ENCODE data around the gene TICAM2.

Gene TICAM2

DNA sequence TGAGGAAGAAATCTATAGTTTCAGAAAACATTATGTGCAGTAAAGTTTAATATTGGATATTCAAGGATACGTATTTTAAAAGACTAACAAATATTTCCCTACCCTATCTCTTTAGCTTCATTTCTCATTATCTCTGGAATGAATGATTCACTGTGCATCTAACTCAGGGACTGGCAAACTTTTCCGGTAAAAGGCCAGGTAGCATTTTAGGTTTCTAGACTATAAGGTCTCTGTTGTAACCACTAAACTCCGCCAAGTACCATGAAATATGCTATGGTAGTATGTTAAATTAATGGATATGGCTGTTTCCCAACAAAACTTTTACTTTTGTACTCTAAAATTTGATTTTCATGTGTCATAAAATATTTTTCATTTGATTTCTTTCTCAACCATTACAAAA lies 70.9 kb downstream of the TICAM2 start:
- Histone ChIP-seq H3K4me1 (ENCODE audit: insufficient read depth, low read length) (peaks cover 19% of the 10 kb centered on the region; the same call in 1 of the 2 replicates), H3K9ac (ENCODE audit: low read depth, low read length) (no peak overlapping the region), H3K27me3 (ENCODE audit: insufficient read depth, low read length, poor library complexity) (no peaks in the 10 kb centered on the region), H4K20me1 (ENCODE audit: insufficient read depth, low read length) (peaks cover 37% of the 10 kb centered on the region; the same call in 1 of the 2 replicates), H3K9me3 (ENCODE audit: insufficient read depth, low read length, severe bottlenecking) (no peaks in the 10 kb centered on the region), H3K36me3 (ENCODE audit: insufficient read depth, low read length) (peaks cover 62% of the 10 kb centered on the region), H2AFZ (ENCODE audit: low read depth, low read length) (no peak overlapping the region), H3K4me3 (ENCODE audit: low read depth in 1 of 2, low read length in 2 of 2) (no peak overlapping the region), H3K79me2 (ENCODE audit: insufficient read depth, low read length) (peaks cover 99% of the 10 kb centered on the region), H3K4me2 (ENCODE audit: insufficient read depth, low read length) (peak overlapping the region; percentile 36; the same call in 1 of the 2 replicates), H3K27ac (ENCODE audit: low read length) (no peak overlapping the region)
- ATAC-seq (ENCODE audit: insufficient read depth, low read depth) (no peak), DNase-seq (no peak)
- TF ChIP-seq EZH2 (IDR thresholded peaks at IDR 0.05; ENCODE audit: borderline replicate concordance, low read depth, low read length, severe bottlenecking): no peak
- TF ChIP-seq, protein P1, sequence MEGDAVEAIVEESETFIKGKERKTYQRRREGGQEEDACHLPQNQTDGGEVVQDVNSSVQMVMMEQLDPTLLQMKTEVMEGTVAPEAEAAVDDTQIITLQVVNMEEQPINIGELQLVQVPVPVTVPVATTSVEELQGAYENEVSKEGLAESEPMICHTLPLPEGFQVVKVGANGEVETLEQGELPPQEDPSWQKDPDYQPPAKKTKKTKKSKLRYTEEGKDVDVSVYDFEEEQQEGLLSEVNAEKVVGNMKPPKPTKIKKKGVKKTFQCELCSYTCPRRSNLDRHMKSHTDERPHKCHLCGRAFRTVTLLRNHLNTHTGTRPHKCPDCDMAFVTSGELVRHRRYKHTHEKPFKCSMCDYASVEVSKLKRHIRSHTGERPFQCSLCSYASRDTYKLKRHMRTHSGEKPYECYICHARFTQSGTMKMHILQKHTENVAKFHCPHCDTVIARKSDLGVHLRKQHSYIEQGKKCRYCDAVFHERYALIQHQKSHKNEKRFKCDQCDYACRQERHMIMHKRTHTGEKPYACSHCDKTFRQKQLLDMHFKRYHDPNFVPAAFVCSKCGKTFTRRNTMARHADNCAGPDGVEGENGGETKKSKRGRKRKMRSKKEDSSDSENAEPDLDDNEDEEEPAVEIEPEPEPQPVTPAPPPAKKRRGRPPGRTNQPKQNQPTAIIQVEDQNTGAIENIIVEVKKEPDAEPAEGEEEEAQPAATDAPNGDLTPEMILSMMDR (IDR thresholded peaks at IDR 0.05; ENCODE audit: borderline replicate concordance, extremely low read depth, low read length, poor library complexity, severe bottlenecking): no peak

DNA sequence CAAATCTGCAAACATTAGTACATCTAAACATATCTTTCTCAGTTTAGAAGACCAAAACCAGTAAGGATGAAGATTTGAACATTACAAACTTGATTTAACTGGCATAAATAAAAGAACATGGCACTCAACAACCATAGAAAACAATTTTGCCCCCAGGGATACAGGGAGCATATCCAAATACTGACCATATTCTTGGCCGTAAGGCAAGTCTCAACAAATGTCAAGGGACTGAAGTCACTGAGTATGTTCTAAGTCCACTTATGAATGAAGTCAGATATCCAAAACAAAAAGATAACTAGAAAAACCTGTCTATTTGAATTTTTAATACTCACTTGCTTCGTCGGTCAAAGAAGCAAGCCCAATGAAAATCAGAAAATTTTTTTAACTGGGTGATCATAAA lies 71.9 kb downstream of the TICAM2 start:
- DNase-seq: no peak
- Histone ChIP-seq H3K4me1 (ENCODE audit: insufficient read depth, low read length) (peaks cover 14% of the 10 kb centered on the region; the same call in 1 of the 2 replicates), H3K4me2 (ENCODE audit: insufficient read depth, low read length) (no peak overlapping the region), H2AFZ (ENCODE audit: low read depth, low read length) (no peak overlapping the region), H3K27me3 (ENCODE audit: insufficient read depth, low read length, poor library complexity) (no peaks in the 10 kb centered on the region), H4K20me1 (ENCODE audit: insufficient read depth, low read length) (peaks cover 29% of the 10 kb centered on the region; the same call in 1 of the 2 replicates), H3K9me3 (ENCODE audit: insufficient read depth, low read length, severe bottlenecking) (no peaks in the 10 kb centered on the region), H3K79me2 (ENCODE audit: insufficient read depth, low read length) (peaks cover 92% of the 10 kb centered on the region), H3K9ac (ENCODE audit: low read depth, low read length) (no peak overlapping the region), H3K27ac (ENCODE audit: low read length) (no peak overlapping the region), H3K4me3 (ENCODE audit: low read depth in 1 of 2, low read length in 2 of 2) (no peak overlapping the region), H3K36me3 (ENCODE audit: insufficient read depth, low read length) (peaks cover 62% of the 10 kb centered on the region)
- TF ChIP-seq EZH2 (IDR thresholded peaks at IDR 0.05; ENCODE audit: borderline replicate concordance, low read depth, low read length, severe bottlenecking): no peak
- TF ChIP-seq, protein P1 (IDR thresholded peaks at IDR 0.05; ENCODE audit: borderline replicate concordance, extremely low read depth, low read length, poor library complexity, severe bottlenecking): no peak
- ATAC-seq (ENCODE audit: insufficient read depth, low read depth): no peak

Measured in DND-41 (cell line).